Fibroblast of villous mesenchyme (primary cell): ENCODE results near the gene AGXT2. TPM values are rescaled to one million over a fixed set of nuclear protein-coding genes. Genes with fewer than 3 reads are reported as not detected.

ENCODE experiments used
- DNase-seq: peaks from one replicate; pipeline ENCODE4 v3.0.0-alpha.2; 2010; ENCODE audit warnings: low read depth
- H3K4me3 ChIP-seq: 2 replicates; pipeline ENCODE4 v1.5.1; 2011; ENCODE audit warnings: low read depth, mild to moderate bottlenecking, low read length
- total RNA-seq: library from RNA; depleted of rRNA; stranded (reverse); fragments of >200 nt; gene quantifications from 2 replicates; pipeline ENCODE4 v1.2.3, GENCODE V29; 2012
- TF ChIP-seq, protein P1 (sequence below): IDR thresholded peaks from 2 replicates; pipeline ENCODE4 v1.5.1; 2012; ENCODE audit warnings: low read depth, mild to moderate bottlenecking, low read length; ENCODE audit not compliant: insufficient read depth

The AGXT2 gene
- under 0.01 TPM in 1 of 2 replicates, not detected in the other for total RNA-seq

GRCh38 chr5:35047785-35048404, at the start of gene AGXT2:
TSS of gene AGXT2 (minus strand) at chr5:35047949. CDS start at chr5:35047892, 57 bp downstream.
- no peak within 1 kb of the TSS for H3K4me3 ChIP-seq
- DNase-seq: no peak
- TF ChIP-seq, protein P1, sequence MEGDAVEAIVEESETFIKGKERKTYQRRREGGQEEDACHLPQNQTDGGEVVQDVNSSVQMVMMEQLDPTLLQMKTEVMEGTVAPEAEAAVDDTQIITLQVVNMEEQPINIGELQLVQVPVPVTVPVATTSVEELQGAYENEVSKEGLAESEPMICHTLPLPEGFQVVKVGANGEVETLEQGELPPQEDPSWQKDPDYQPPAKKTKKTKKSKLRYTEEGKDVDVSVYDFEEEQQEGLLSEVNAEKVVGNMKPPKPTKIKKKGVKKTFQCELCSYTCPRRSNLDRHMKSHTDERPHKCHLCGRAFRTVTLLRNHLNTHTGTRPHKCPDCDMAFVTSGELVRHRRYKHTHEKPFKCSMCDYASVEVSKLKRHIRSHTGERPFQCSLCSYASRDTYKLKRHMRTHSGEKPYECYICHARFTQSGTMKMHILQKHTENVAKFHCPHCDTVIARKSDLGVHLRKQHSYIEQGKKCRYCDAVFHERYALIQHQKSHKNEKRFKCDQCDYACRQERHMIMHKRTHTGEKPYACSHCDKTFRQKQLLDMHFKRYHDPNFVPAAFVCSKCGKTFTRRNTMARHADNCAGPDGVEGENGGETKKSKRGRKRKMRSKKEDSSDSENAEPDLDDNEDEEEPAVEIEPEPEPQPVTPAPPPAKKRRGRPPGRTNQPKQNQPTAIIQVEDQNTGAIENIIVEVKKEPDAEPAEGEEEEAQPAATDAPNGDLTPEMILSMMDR: no peak

DNA sequence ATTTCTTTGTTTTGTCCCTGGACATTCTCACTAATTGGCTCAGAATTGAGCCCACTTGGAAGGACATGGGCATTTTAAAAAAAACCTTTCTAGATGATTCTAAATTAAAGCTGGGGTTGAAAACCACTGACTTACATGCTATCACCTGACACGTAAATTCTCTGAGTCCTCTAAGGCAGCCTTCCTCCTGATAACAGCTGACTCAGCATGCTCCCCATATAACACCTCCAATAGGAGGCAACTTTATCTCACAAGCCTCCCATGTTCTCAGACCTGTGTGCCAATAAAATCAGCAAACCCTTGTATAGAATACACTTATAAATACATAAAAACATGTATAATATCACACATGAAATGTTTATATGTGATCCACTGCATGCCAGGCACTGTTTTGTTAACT, 49.2 kb upstream of the AGXT2 start:
- no peak overlapping the region for H3K4me3 ChIP-seq
- DNase-seq: no peak
- TF ChIP-seq, protein P1: no peak

DNA sequence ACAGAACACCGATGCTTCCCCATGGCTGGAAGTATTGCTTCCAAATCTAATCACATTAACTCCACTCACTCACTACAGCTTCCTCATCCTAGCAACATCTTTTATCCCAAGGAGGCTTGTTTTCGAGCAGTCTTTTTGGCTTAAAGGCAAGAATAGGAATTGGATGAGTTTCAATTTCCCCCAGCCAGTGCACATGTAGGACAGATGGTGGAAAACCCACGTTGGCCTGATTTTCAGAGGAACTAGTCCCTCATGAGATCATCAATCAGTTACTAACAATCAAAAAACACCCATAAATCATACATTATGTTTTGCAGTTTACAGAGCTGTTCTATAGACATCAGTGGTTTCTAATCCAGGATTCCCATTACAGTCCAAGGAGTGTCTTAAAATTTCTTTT, 48.5 kb upstream of the AGXT2 start:
- TF ChIP-seq, protein P1: no peak
- DNase-seq: peak; percentile 63
- no peak overlapping the region for H3K4me3 ChIP-seq

GRCh38 chr5:35095366-35095765, 47.6 kb upstream of the AGXT2 start:
- TF ChIP-seq, protein P1: no peak
- H3K4me3 ChIP-seq: no peak overlapping the region
- DNase-seq: no peak

- TF ChIP-seq, protein P1: no peak
- DNase-seq: peak; percentile 22
Measured at GRCh38 chr5:35094948-35095347, 47.2 kb upstream of the AGXT2 start.

DNA sequence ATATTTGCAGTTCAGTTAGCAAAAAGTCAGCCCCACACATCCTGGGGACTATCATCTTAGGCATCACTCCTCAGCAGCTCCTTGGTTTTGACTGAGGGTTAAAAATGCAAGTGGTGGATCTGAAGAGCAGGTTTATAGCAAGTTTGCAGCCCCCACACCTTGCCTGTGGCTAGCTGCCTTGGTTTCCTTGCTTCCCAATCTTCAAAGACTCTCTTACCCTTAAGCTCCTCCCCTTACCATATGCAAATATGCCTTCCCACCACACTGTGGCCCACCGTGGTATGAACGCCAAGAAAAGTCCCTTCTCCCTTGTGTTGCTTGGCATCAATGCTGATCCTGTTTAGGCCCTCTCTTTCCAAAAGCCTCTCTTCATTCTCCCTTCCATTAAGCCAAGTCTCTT, 45.0 kb upstream of the AGXT2 start:
- H3K4me3 ChIP-seq: no peak overlapping the region
- TF ChIP-seq, protein P1: no peak
- no peak for DNase-seq

More at GRCh38 chr5:35094948-35095347, 47.2 kb upstream of the AGXT2 start:
- no peak overlapping the region for H3K4me3 ChIP-seq

DNA sequence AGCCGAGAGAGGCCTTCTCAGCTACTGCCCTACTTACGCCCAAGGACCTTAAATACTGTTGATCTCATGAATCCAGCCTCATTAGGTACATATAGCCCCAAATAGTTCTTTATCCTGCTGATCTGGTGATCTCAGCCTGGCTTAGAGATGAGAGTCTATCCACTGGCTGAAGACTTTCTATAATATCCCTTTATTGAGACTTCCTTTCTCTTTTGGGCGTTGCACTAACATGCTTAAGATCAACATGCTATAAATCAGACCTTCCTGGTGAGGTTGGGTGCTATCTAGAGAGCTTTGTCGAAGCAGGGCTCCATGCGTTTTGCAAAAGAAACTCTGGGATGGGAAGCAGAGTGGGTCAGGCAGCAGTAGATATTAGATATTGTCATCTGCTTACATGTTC, 44.0 kb upstream of the AGXT2 start:
- TF ChIP-seq, protein P1: no peak
- H3K4me3 ChIP-seq: no peak overlapping the region
- DNase-seq: peak; percentile 19
